PC-3 (cell line): ENCODE measurements around the gene UGT2B17. TPM values are rescaled to one million over a fixed set of nuclear protein-coding genes. Genes with fewer than 3 reads are reported as not detected.
"Not testable (repeated sequence)": the region's sequence is repeated elsewhere in the genome, so short reads cannot be mapped to it uniquely, and the experiment has no call there.

Experiments used
- ATAC-seq: fragments of 200-7000 bp; cut with Tn5 transposase; 2 replicates; pipeline ENCODE4 v1.9.1; 2020; ENCODE audit warnings: mild to moderate bottlenecking, moderate library complexity
- BruUV-seq: library from RNA; stranded (reverse); fragments of 400-500 nt; replicated peaks from 2 replicates; lab custom pipeline; 2021; lab: Mats Ljungman, UMichigan
- CTCF ChIA-PET: fragments of 300-600 bp; sonication (Branson Sonifier 250); formaldehyde crosslinking; loops from one replicate; lab custom pipeline; 2022; ENCODE audit warnings: antibody characterized with exemption; lab: Charles Lee
- POLR2A ChIA-PET: fragments of 300-600 bp; sonication (Branson Sonifier 250); formaldehyde crosslinking; loops from one replicate; lab custom pipeline; 2022; ENCODE audit warnings: antibody characterized with exemption; ENCODE audit not compliant: unreplicated experiment; lab: Charles Lee
- DNase-seq: peaks from one replicate; pipeline ENCODE4 v3.0.0-alpha.2; 2015
- H2AFZ ChIP-seq: fragments of 300-600 bp; sonication (generic); 2 replicates; pipeline ENCODE4 v1.6.0; 2016; ENCODE audit warnings: antibody characterized with exemption, low read length
- H3F3A ChIP-seq: fragments of 300-600 bp; sonication (generic); one replicate; pipeline ENCODE4 v1.6.0; 2017; ENCODE audit warnings: antibody characterized with exemption, low read length, control low read depth, mild to moderate bottlenecking; ENCODE audit not compliant: unreplicated experiment
- H3K27ac ChIP-seq: fragments of 300-600 bp; sonication (generic); 2 replicates; pipeline ENCODE4 v1.5.1; 2016; ENCODE audit warnings: mild to moderate bottlenecking, low read length
- H3K27me3 ChIP-seq: fragments of 300-600 bp; sonication (generic); 2 replicates; pipeline ENCODE4 v1.6.1; 2016; ENCODE audit warnings: low read length, mixed read lengths
- H3K36me3 ChIP-seq: fragments of 300-600 bp; sonication (generic); 2 replicates; pipeline ENCODE4 v1.6.1; 2016; ENCODE audit warnings: low read depth, mixed run types, low read length, mixed read lengths
- H3K4me1 ChIP-seq: fragments of 300-600 bp; sonication (generic); 2 replicates; pipeline ENCODE4 v1.5.1; 2016; ENCODE audit warnings: low read length; ENCODE audit not compliant: insufficient read depth
- H3K4me2 ChIP-seq: fragments of 300-600 bp; sonication (generic); 2 replicates; pipeline ENCODE4 v1.6.0; 2016; ENCODE audit warnings: low read length
- H3K4me3 ChIP-seq: fragments of 300-600 bp; sonication (generic); 2 replicates; pipeline ENCODE4 v1.5.1; 2016; ENCODE audit warnings: mild to moderate bottlenecking, low read length, mixed read lengths
- H3K79me2 ChIP-seq: fragments of 300-600 bp; sonication (generic); 2 replicates; pipeline ENCODE4 v1.6.1; 2017; ENCODE audit warnings: low read length, mixed read lengths
- H3K9ac ChIP-seq: fragments of 300-600 bp; sonication (generic); 2 replicates; pipeline ENCODE4 v1.6.0; 2016; ENCODE audit warnings: mild to moderate bottlenecking, low read length
- H3K9me2 ChIP-seq: fragments of 300-600 bp; sonication (generic); replicated peaks from 2 replicates; pipeline ENCODE4 v1.6.1; 2016; ENCODE audit warnings: mixed run types, low read length, mixed read lengths
- H3K9me3 ChIP-seq: fragments of 300-600 bp; sonication (generic); 2 replicates; pipeline ENCODE4 v1.6.1; 2016; ENCODE audit warnings: low read length, mixed read lengths
- H4K20me1 ChIP-seq: fragments of 300-600 bp; sonication (generic); 2 replicates; pipeline ENCODE4 v1.6.1; 2016; ENCODE audit warnings: low read length, mixed read lengths
- EZH2 ChIP-seq: fragments of 300-600 bp; sonication (generic); IDR thresholded peaks from one replicate; pipeline ENCODE4 v1.6.1; 2017; ENCODE audit warnings: antibody characterized with exemption, mild to moderate bottlenecking, low read length; ENCODE audit not compliant: unreplicated experiment
- EZH2phosphoT487 ChIP-seq: fragments of 300-600 bp; sonication (generic); IDR thresholded peaks from 2 replicates; pipeline ENCODE4 v1.6.1; 2018; ENCODE audit warnings: mild to moderate bottlenecking, antibody characterized with exemption, low read length, borderline replicate concordance
- intact Hi-C: fragments of 100-400 bp; cut with micrococcal nuclease; formaldehyde crosslinking; loops from 2 replicates; pipeline ENCODE4 v1.9.0; 2023
- total RNA-seq: library from RNA; depleted of rRNA; stranded (reverse); fragments of >200 nt; gene quantifications from 2 replicates; pipeline ENCODE4 v1.2.3, GENCODE V29; 2014
- TF ChIP-seq, protein P1 (sequence below): fragments of 300-600 bp; sonication (generic); conservative IDR thresholded peaks from 2 replicates; pipeline ENCODE4 v1.5.1; 2017; ENCODE audit warnings: antibody characterized with exemption, low read depth, mild to moderate bottlenecking, low read length

UGT2B17 gene
- total RNA-seq, 1 experiment from 2014 or later = not detected

- ATAC-seq = no peak
- H4K20me1 ChIP-seq = no peaks in the 10 kb centered on the region
- H3K4me2 ChIP-seq = no peak overlapping the region
- DNase-seq = no peak
- TF ChIP-seq EZH2phosphoT487 (no peak), EZH2 (no peak)
- TF ChIP-seq, protein P1, sequence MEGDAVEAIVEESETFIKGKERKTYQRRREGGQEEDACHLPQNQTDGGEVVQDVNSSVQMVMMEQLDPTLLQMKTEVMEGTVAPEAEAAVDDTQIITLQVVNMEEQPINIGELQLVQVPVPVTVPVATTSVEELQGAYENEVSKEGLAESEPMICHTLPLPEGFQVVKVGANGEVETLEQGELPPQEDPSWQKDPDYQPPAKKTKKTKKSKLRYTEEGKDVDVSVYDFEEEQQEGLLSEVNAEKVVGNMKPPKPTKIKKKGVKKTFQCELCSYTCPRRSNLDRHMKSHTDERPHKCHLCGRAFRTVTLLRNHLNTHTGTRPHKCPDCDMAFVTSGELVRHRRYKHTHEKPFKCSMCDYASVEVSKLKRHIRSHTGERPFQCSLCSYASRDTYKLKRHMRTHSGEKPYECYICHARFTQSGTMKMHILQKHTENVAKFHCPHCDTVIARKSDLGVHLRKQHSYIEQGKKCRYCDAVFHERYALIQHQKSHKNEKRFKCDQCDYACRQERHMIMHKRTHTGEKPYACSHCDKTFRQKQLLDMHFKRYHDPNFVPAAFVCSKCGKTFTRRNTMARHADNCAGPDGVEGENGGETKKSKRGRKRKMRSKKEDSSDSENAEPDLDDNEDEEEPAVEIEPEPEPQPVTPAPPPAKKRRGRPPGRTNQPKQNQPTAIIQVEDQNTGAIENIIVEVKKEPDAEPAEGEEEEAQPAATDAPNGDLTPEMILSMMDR = no peak
- H3F3A ChIP-seq = no peaks in the 10 kb centered on the region
- BruUV-seq = no TSS peak
- no peak overlapping the region for H3K9ac ChIP-seq
- H3K4me3 ChIP-seq = no peak overlapping the region
- ChIA-PET CTCF (no interaction called here), POLR2A (no interaction called here)
- H3K36me3 ChIP-seq = no peaks in the 10 kb centered on the region
- no peak overlapping the region for H2AFZ ChIP-seq
- peaks cover 3% of the 10 kb centered on the region; the same call in 1 of the 2 replicates for H3K9me2 ChIP-seq
- H3K27ac ChIP-seq = no peak overlapping the region
- no peaks in the 10 kb centered on the region for H3K4me1 ChIP-seq
- no peaks in the 10 kb centered on the region for H3K79me2 ChIP-seq
- H3K27me3 ChIP-seq = no peaks in the 10 kb centered on the region
- intact Hi-C loops = no loop called here
- H3K9me3 ChIP-seq = no peaks in the 10 kb centered on the region
Observed at GRCh38 chr4:68536375-68536774, 39.7 kb downstream of the UGT2B17 start.

GRCh38 chr4:68535974-68536373, 40.1 kb downstream of the UGT2B17 start:
- Histone ChIP-seq H3K9ac (no peak overlapping the region), H3K9me2 (peaks cover 3% of the 10 kb centered on the region; the same call in 1 of the 2 replicates), H4K20me1 (no peaks in the 10 kb centered on the region), H3K4me2 (no peak overlapping the region), H3F3A (no peaks in the 10 kb centered on the region), H3K4me3 (no peak overlapping the region), H3K9me3 (no peaks in the 10 kb centered on the region), H3K27ac (no peak overlapping the region), H3K4me1 (no peaks in the 10 kb centered on the region), H2AFZ (no peak overlapping the region), H3K27me3 (no peaks in the 10 kb centered on the region), H3K79me2 (no peaks in the 10 kb centered on the region), H3K36me3 (no peaks in the 10 kb centered on the region)
- no peak for DNase-seq
- ChIA-PET CTCF (interaction anchor here (0.6 kb wide), 1 partner anchor 329 kb away, joined by 3 read pairs; no protein-coding TSS in a partner anchor), POLR2A (no interaction called here)
- intact Hi-C loops = no loop called here
- ATAC-seq = no peak
- no TSS peak for BruUV-seq
- TF ChIP-seq, protein P1 = no peak
- TF ChIP-seq EZH2 (no peak), EZH2phosphoT487 (no peak)

DNA sequence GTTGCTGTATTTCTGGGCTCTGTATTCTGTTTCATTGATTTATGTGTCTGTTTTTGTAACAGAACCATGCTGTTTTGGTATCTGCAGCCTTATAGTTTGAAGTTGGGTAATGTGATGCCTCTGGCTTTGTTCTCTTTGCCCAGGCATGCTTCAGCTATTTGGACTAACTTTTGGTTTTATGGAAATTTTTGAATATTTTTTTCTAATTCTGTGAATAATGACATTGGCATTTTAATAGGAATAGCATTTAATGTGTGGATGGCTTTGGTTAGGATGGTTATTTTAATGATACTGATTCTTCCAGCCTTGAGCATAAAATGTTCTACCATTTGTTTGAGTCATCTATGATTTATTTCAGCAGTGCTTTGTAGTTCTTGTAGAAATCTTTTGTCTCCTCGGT, 53.9 kb downstream of the UGT2B17 start:
- POLR2A ChIA-PET, H3K4me2 ChIP-seq, H3K9me3 ChIP-seq, intact Hi-C loops, H3K9me2 ChIP-seq, H3K36me3 ChIP-seq, H3F3A ChIP-seq, H3K4me3 ChIP-seq, H3K27me3 ChIP-seq, H3K9ac ChIP-seq, H3K4me1 ChIP-seq, H3K27ac ChIP-seq, H4K20me1 ChIP-seq, H3K79me2 ChIP-seq, BruUV-seq, H2AFZ ChIP-seq: not testable (repeated sequence)
- DNase-seq (peak; percentile 15), ATAC-seq (peak; percentile 83)
- CTCF ChIA-PET = interaction anchor here (0.6 kb wide), 1 partner anchor 386 kb away, joined by 3 read pairs; no protein-coding TSS in a partner anchor
